ENCODE results near the gene UBE2D2.

GRCh38 chr5:139664727-139665351, 103.7 kb downstream of the UBE2D2 start:
- TF ChIP-seq CTCF (conservative IDR thresholded peaks at IDR 0.05; ENCODE audit: low read length) (no peak), EZH2phosphoT487 (IDR thresholded peaks at IDR 0.05; ENCODE audit: borderline replicate concordance, low read depth, low read length) (no peak)
